Measurements from ENCODE around the gene PDE6B. TPM values are rescaled to one million over a fixed set of nuclear protein-coding genes. Genes with fewer than 3 reads are reported as not detected.
"Not testable (repeated sequence)": the region's sequence is repeated elsewhere in the genome, so short reads cannot be mapped to it uniquely, and the experiment has no call there.

Gene PDE6B
- total RNA-seq, 4 donors from 2014 or later, result 0.81 to 5.5 (median 1.8) TPM

GRCh38 chr4:667545-667925 is 42.2 kb downstream of the PDE6B start:
- TF ChIP-seq POLR2A (IDR thresholded peaks at IDR 0.05) (no peak), EP300 (IDR thresholded peaks at IDR 0.05) (no peak), POLR2AphosphoS5 (IDR thresholded peaks at IDR 0.05) (no peak), CTCF (IDR thresholded peaks at IDR 0.05) (no peak)
- Histone ChIP-seq H3K36me3 (peaks cover 0 to 24% of the 10 kb centered on the region in 2 donors), H3K4me3 (no peak overlapping the region), H3K27me3 (peaks cover 45% of the 10 kb centered on the region), H3K27ac (no peak overlapping the region), H3K4me1 (peaks cover 0 to 18% (median 8%) of the 10 kb centered on the region in 3 donors), H3K9me3 (no peaks in the 10 kb centered on the region)
- no peak for ATAC-seq
- WGBS, 2 donors (ENCODE audit: low coverage in 1 of 2), result 60 to 67% methylated on average over 1 to 3 of the region's 10 CpGs

GRCh38 chr4:668219-668618 is 42.8 kb downstream of the PDE6B start:
- H3K27ac ChIP-seq, H3K4me3 ChIP-seq, H3K9me3 ChIP-seq, ATAC-seq: not testable (repeated sequence)
- Histone ChIP-seq H3K27me3 (peaks cover 39% of the 10 kb centered on the region), H3K36me3 (peaks cover 0 to 30% of the 10 kb centered on the region in 2 donors), H3K4me1 (peaks cover 0 to 20% (median 9%) of the 10 kb centered on the region in 3 donors)
- 94 to 100% methylated on average over 1 to 6 of the region's 6 CpGs for WGBS, 2 donors (ENCODE audit: low coverage in 1 of 2)

GRCh38 chr4:669806-670559 is 44.6 kb downstream of the PDE6B start:
- not testable (repeated sequence) for H3K4me3 ChIP-seq, H3K9me3 ChIP-seq, H3K27ac ChIP-seq, ATAC-seq
- H3K27me3 ChIP-seq, result peaks cover 21% of the 10 kb centered on the region
- peaks cover 0 to 30% of the 10 kb centered on the region in 2 donors for H3K36me3 ChIP-seq
- 85% methylated on average over 4 to 5 of the region's 11 CpGs for WGBS, 2 donors (ENCODE audit: low coverage in 1 of 2)
- H3K4me1 ChIP-seq, result peaks cover 0 to 15% (median 8%) of the 10 kb centered on the region in 3 donors

GRCh38 chr4:671769-672168 is 46.4 kb downstream of the PDE6B start:
- no CpG with 5 or more reads among the region's 3 CpGs for WGBS, 2 donors (ENCODE audit: low coverage in 1 of 2)
- H3K9me3 ChIP-seq, result no peaks in the 10 kb centered on the region
- H3K36me3 ChIP-seq, result peaks cover 0 to 30% of the 10 kb centered on the region in 2 donors
- H3K27me3 ChIP-seq, result peaks cover 7% of the 10 kb centered on the region
- H3K4me3 ChIP-seq, result no peak overlapping the region
- peaks cover 0 to 29% (median 14%) of the 10 kb centered on the region in 3 donors for H3K4me1 ChIP-seq
- TF ChIP-seq POLR2AphosphoS5 (IDR thresholded peaks at IDR 0.05), result no peak
- no peak for TF ChIP-seq POLR2A (IDR thresholded peaks at IDR 0.05)
- no peak for TF ChIP-seq EP300 (IDR thresholded peaks at IDR 0.05)
- TF ChIP-seq CTCF (IDR thresholded peaks at IDR 0.05), result no peak
- H3K27ac ChIP-seq, result no peak overlapping the region
- no peak for ATAC-seq

- peaks cover 6% of the 10 kb centered on the region for H3K27me3 ChIP-seq
- ATAC-seq, result peak; percentile 13
- peaks cover 0 to 30% of the 10 kb centered on the region in 2 donors for H3K36me3 ChIP-seq
- H3K27ac ChIP-seq, result peak overlapping the region; percentile 25 to 99 (median 93)
- peak overlapping the region; percentile 70 to 89 for H3K4me3 ChIP-seq
- H3K4me1 ChIP-seq, result peaks cover 0 to 29% (median 14%) of the 10 kb centered on the region in 3 donors
- 6 to 24% methylated on average over 11 to 12 of the region's 55 CpGs for WGBS, 2 donors (ENCODE audit: low coverage in 1 of 2)
- no peaks in the 10 kb centered on the region for H3K9me3 ChIP-seq
- TF ChIP-seq POLR2A (IDR thresholded peaks at IDR 0.05), result no peak
Measured at GRCh38 chr4:673349-674091, 48.1 kb downstream of the PDE6B start.

- Histone ChIP-seq H3K27me3 (peaks cover 15% of the 10 kb centered on the region), H3K27ac (peak within 1 kb of the TSS; percentile 74 to 99 (median 93)), H3K4me3 (peak within 1 kb of the TSS; percentile 70 to 89), H3K9me3 (no peaks in the 10 kb centered on the region), H3K4me1 (peaks cover 0 to 29% (median 14%) of the 10 kb centered on the region in 3 donors), H3K36me3 (peaks cover 0 to 30% of the 10 kb centered on the region in 2 donors)
- TF ChIP-seq CTCF (IDR thresholded peaks at IDR 0.05) (peak in 3 of 4 experiments; percentile 77 to 94 (median 89)), POLR2AphosphoS5 (IDR thresholded peaks at IDR 0.05) (peak; percentile 81), POLR2A (IDR thresholded peaks at IDR 0.05) (peak; percentile 70 to 72), EP300 (IDR thresholded peaks at IDR 0.05) (no peak)
- WGBS, 2 donors (ENCODE audit: low coverage in 1 of 2), result no CpG with 5 or more reads among the region's 84 CpGs
- ATAC-seq, result peak; percentile 97
Measured at GRCh38 chr4:674172-675035, 49.0 kb downstream of the PDE6B start, which contains the start of the genes ATP5ME and MYL5. ATP5ME (minus strand) TSS chr4:674276; CDS start chr4:674247, 29 bp downstream. MYL5 (plus strand) TSS chr4:674542; CDS start chr4:678027, 3,485 bp downstream.

Data from gastroesophageal sphincter (tissue), 4 donors.